Tibial nerve (tissue), 4 donors: ENCODE measurements around the gene TNMD.

Source experiments
- EP300 ChIP-seq, 2 donors: sonication (generic); formaldehyde crosslinking; IDR thresholded peaks; one replicate each; pipeline ENCODE4 v1.6.1; 2017; ENCODE audit warnings: antibody characterized with exemption in 2 of 2, mild to moderate bottlenecking in 1 of 2
- POLR2A ChIP-seq, 2 donors: fragments of 450-650 bp; IDR thresholded peaks; one replicate each; pipeline ENCODE4 v1.6.1; 2017; ENCODE audit warnings: antibody characterized with exemption in 2 of 2, mild to moderate bottlenecking in 2 of 2, moderate library complexity in 2 of 2
- TF ChIP-seq, protein P1 (sequence below), 5 experiments: fragments of 200-600 bp in 3 of 5; fragments of 450-650 bp in 2 of 5; sonication (generic) in 3 of 5; IDR thresholded peaks; one replicate each; pipeline ENCODE4 v1.5.1; 2016 to 2019; ENCODE audit warnings: antibody characterized with exemption in 5 of 5, mild to moderate bottlenecking in 3 of 5, moderate library complexity in 2 of 5

DNA sequence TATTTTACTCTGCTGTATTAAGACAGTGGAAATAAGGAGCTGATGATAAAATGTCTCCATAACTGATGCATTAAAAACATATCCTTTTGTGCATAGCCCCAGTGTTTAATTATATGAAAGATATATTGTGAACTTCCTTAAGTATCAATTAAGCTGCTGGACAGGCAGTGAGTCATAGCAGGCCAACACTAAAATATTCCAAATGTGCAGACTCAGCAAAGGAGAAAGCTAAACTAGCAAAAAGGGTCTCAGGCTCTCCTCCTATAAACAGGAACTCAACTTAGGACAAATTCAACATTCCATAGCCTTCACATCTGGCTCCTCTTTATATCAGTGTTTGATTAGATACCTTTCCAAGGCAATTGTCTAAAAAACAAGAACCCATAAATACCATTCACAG lies 15.6 kb downstream of the TNMD start:
- TF ChIP-seq, protein P1, sequence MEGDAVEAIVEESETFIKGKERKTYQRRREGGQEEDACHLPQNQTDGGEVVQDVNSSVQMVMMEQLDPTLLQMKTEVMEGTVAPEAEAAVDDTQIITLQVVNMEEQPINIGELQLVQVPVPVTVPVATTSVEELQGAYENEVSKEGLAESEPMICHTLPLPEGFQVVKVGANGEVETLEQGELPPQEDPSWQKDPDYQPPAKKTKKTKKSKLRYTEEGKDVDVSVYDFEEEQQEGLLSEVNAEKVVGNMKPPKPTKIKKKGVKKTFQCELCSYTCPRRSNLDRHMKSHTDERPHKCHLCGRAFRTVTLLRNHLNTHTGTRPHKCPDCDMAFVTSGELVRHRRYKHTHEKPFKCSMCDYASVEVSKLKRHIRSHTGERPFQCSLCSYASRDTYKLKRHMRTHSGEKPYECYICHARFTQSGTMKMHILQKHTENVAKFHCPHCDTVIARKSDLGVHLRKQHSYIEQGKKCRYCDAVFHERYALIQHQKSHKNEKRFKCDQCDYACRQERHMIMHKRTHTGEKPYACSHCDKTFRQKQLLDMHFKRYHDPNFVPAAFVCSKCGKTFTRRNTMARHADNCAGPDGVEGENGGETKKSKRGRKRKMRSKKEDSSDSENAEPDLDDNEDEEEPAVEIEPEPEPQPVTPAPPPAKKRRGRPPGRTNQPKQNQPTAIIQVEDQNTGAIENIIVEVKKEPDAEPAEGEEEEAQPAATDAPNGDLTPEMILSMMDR (IDR thresholded peaks at IDR 0.05): no peak
- TF ChIP-seq EP300 (IDR thresholded peaks at IDR 0.05) (no peak), POLR2A (IDR thresholded peaks at IDR 0.05) (no peak)
